ENCODE results near the gene PALLD. TPM values are rescaled to one million over a fixed set of nuclear protein-coding genes. Genes with fewer than 3 reads are reported as not detected.

Gene PALLD
- polyA plus RNA-seq, 1 donor (not counting 4 experiments of a cell fraction or from before 2014, with no cell fraction given), result 136 TPM

DNA sequence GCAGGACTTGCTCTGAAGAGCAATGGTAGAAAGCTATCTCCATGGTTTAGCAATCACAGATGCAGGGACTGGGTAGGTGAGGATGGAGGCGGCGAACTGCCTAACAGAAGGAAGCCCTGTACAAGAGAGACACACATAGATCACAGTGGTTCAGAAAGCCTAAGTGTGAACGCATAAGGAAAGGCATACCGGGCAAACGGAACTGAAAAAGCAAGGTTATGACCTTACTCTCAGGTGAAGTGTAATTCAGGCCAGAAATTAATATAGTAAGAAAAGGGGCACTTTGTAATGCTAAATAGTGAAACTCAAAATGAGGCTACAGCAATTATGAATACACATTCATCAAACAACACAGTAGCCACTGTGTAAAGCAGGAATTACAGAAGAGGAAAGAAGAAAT is 126.6 kb downstream of the PALLD start:
- Histone ChIP-seq H3K4me3 (ENCODE audit: control insufficient read depth in 2 of 3, extremely low read depth in 1 of 3, insufficient read depth in 2 of 3, low read depth in 1 of 3, low read length in 3 of 3) (no peak overlapping the region), H3K27me3 (ENCODE audit: control insufficient read depth, extremely low read depth, insufficient read depth, low read length) (no peaks in the 10 kb centered on the region), H3K9me1 (ENCODE audit: control insufficient read depth, extremely low read depth, insufficient read depth, low read length) (no peaks in the 10 kb centered on the region), H3K9me3 (ENCODE audit: control insufficient read depth, low read depth, low read length) (no peaks in the 10 kb centered on the region), H3K36me3 (ENCODE audit: control insufficient read depth in 2 of 2, extremely low read depth in 1 of 2, insufficient read depth in 2 of 2, low read length in 2 of 2) (no peaks in the 10 kb centered on the region), H3K79me2 (ENCODE audit: control insufficient read depth, insufficient read depth, low read length) (no peaks in the 10 kb centered on the region), H3K4me1 (ENCODE audit: control insufficient read depth, extremely low read depth, insufficient read depth, low read length) (peaks cover 4% of the 10 kb centered on the region), H3K27ac (ENCODE audit: control insufficient read depth, insufficient read depth, low read length) (no peak overlapping the region), H3K9ac (ENCODE audit: control insufficient read depth, extremely low read depth, insufficient read depth, low read length) (no peak overlapping the region), H4K20me1 (ENCODE audit: control insufficient read depth, extremely low read depth, insufficient read depth, low read length) (no peaks in the 10 kb centered on the region), H3K4me2 (ENCODE audit: control insufficient read depth, extremely low read depth, insufficient read depth, low read depth, low read length) (no peak overlapping the region), H2AFZ (ENCODE audit: control insufficient read depth, low read length) (no peak overlapping the region)
- TF ChIP-seq, protein P1, sequence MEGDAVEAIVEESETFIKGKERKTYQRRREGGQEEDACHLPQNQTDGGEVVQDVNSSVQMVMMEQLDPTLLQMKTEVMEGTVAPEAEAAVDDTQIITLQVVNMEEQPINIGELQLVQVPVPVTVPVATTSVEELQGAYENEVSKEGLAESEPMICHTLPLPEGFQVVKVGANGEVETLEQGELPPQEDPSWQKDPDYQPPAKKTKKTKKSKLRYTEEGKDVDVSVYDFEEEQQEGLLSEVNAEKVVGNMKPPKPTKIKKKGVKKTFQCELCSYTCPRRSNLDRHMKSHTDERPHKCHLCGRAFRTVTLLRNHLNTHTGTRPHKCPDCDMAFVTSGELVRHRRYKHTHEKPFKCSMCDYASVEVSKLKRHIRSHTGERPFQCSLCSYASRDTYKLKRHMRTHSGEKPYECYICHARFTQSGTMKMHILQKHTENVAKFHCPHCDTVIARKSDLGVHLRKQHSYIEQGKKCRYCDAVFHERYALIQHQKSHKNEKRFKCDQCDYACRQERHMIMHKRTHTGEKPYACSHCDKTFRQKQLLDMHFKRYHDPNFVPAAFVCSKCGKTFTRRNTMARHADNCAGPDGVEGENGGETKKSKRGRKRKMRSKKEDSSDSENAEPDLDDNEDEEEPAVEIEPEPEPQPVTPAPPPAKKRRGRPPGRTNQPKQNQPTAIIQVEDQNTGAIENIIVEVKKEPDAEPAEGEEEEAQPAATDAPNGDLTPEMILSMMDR (optimal IDR thresholded peaks at IDR 0.05 in 1 of 3, IDR thresholded peaks at IDR 0.05 in 1 of 3, conservative IDR thresholded peaks at IDR 0.05 in 1 of 3; ENCODE audit: extremely low read depth in 1 of 3, insufficient read depth in 2 of 3, low read length in 3 of 3), result no peak
- no peak for TF ChIP-seq EZH2 (IDR thresholded peaks at IDR 0.05; ENCODE audit: low read length)
- DNase-seq (ENCODE audit: low read depth, low spot score), result no peak
- dilution Hi-C loops (cut with MboI; ENCODE audit: extremely low pct_ligation_motif_present, low sequenced_read_pairs), result no loop called here
- no peak for FAIRE-seq

DNA sequence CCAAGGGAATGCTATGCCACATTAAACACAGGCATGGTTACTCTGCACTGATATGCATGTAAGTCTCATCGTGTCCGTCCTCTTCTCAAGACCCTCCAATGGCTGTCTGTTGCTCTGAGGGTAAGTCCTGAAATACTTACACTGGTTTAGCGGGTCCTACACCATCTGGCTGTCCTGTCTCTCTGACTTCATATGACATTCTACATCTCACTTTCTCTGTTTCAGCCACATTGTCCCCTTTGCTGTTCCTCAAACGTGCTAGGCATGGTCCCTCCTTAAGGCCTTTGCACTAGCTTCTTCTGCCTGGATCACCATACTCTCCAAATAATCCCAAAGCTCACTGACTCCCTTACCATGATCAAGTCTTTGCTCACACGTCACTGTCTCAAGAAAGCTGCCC is 131.4 kb downstream of the PALLD start:
- Histone ChIP-seq H3K79me2 (ENCODE audit: control insufficient read depth, insufficient read depth, low read length) (no peaks in the 10 kb centered on the region), H3K36me3 (ENCODE audit: control insufficient read depth in 2 of 2, extremely low read depth in 1 of 2, insufficient read depth in 2 of 2, low read length in 2 of 2) (no peaks in the 10 kb centered on the region), H2AFZ (ENCODE audit: control insufficient read depth, low read length) (no peak overlapping the region), H3K9me3 (ENCODE audit: control insufficient read depth, low read depth, low read length) (no peaks in the 10 kb centered on the region), H4K20me1 (ENCODE audit: control insufficient read depth, extremely low read depth, insufficient read depth, low read length) (no peaks in the 10 kb centered on the region), H3K27me3 (ENCODE audit: control insufficient read depth, extremely low read depth, insufficient read depth, low read length) (no peaks in the 10 kb centered on the region), H3K4me2 (ENCODE audit: control insufficient read depth, extremely low read depth, insufficient read depth, low read depth, low read length) (no peak overlapping the region), H3K4me3 (ENCODE audit: control insufficient read depth in 2 of 3, extremely low read depth in 1 of 3, insufficient read depth in 2 of 3, low read depth in 1 of 3, low read length in 3 of 3) (no peak overlapping the region), H3K27ac (ENCODE audit: control insufficient read depth, insufficient read depth, low read length) (no peak overlapping the region), H3K9ac (ENCODE audit: control insufficient read depth, extremely low read depth, insufficient read depth, low read length) (no peak overlapping the region), H3K4me1 (ENCODE audit: control insufficient read depth, extremely low read depth, insufficient read depth, low read length) (peaks cover 19% of the 10 kb centered on the region), H3K9me1 (ENCODE audit: control insufficient read depth, extremely low read depth, insufficient read depth, low read length) (no peaks in the 10 kb centered on the region)
- DNase-seq (ENCODE audit: low read depth, low spot score) (no peak), FAIRE-seq (no peak)
- dilution Hi-C loops (cut with MboI; ENCODE audit: extremely low pct_ligation_motif_present, low sequenced_read_pairs), result no loop called here
- TF ChIP-seq, protein P1 (optimal IDR thresholded peaks at IDR 0.05 in 1 of 3, IDR thresholded peaks at IDR 0.05 in 1 of 3, conservative IDR thresholded peaks at IDR 0.05 in 1 of 3; ENCODE audit: extremely low read depth in 1 of 3, insufficient read depth in 2 of 3, low read length in 3 of 3), result no peak
- no peak for TF ChIP-seq EZH2 (IDR thresholded peaks at IDR 0.05; ENCODE audit: low read length)

All from keratinocyte (primary cell).